ENCODE measurements around the gene TACC2. TPM values are rescaled to one million over a fixed set of nuclear protein-coding genes. Genes with fewer than 3 reads are reported as not detected.

Gene TACC2

DNA sequence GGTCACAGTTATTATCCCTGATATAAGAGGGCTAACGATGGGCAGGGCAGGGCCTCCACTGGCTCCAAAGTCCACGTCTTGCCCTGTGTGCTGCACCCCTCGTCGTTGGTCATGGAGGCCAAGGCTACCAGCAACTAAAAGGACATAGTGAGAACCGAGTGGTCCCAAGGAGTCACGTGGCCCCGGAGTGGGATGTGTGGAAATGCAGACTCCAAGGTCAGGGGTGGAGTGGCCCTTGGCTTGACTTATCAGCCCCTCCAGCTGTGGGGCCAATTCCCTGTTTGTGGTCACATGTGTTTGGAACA lies 312.8 kb downstream of the TACC2 start:
- Histone ChIP-seq H4K91ac (ENCODE audit: low read length) (no peak overlapping the region), H3K27me3 (ENCODE audit: control insufficient read depth in 1 of 2, insufficient read depth in 1 of 2, low read length in 2 of 2) (peaks cover 0 to 13% of the 10 kb centered on the region in 2 experiments), H3K4me3 (ENCODE audit: insufficient read depth in 1 of 2, low read depth in 1 of 2, low read length in 2 of 2) (no peak overlapping the region), H2BK15ac (ENCODE audit: low read depth, poor library complexity, severe bottlenecking) (no peak overlapping the region), H3K27ac (ENCODE audit: low read length, poor library complexity, severe bottlenecking) (no peak overlapping the region), H4K8ac (ENCODE audit: low read length) (no peak overlapping the region), H2AK5ac (ENCODE audit: low read length, severe bottlenecking) (peak overlapping the region; percentile 14), H3K36me3 (ENCODE audit: control insufficient read depth in 1 of 2, insufficient read depth in 2 of 2, low read depth in 1 of 2, low read length in 2 of 2) (no peaks in the 10 kb centered on the region), H3K23ac (ENCODE audit: low read length in 2 of 2) (no peak overlapping the region), H3K4ac (ENCODE audit: low read depth in 1 of 2, low read length in 2 of 2) (no peak overlapping the region), H3K4me1 (ENCODE audit: control insufficient read depth, insufficient read depth, low read depth, low read length) (peaks cover 21% of the 10 kb centered on the region), H3K4me2 (ENCODE audit: low read length, poor library complexity, severe bottlenecking) (no peak overlapping the region), H3K79me1 (replicated peaks; ENCODE audit: low read length, poor library complexity, severe bottlenecking) (peaks cover 2% of the 10 kb centered on the region), H2BK120ac (ENCODE audit: low read depth, low read length) (no peak overlapping the region), H3K9me3 (ENCODE audit: control insufficient read depth, low read length) (peaks cover 3% of the 10 kb centered on the region), H3K18ac (ENCODE audit: low read depth in 1 of 2, low read length in 2 of 2) (peak overlapping the region in 1 of 2 experiments; percentile 4), H2BK12ac (ENCODE audit: low read length in 2 of 2) (no peak overlapping the region), H3K14ac (ENCODE audit: low read length in 2 of 2) (peak overlapping the region in 1 of 2 experiments; percentile 64), H3K9ac (ENCODE audit: low read length) (no peak overlapping the region), H2BK5ac (ENCODE audit: low read depth, low read length, poor library complexity, severe bottlenecking) (no peak overlapping the region), H2AFZ (ENCODE audit: low read depth, low read length) (no peak overlapping the region)
- WGBS = 96% methylated on average over 7 of the region's 7 CpGs
- no peak for DNase-seq

DNA sequence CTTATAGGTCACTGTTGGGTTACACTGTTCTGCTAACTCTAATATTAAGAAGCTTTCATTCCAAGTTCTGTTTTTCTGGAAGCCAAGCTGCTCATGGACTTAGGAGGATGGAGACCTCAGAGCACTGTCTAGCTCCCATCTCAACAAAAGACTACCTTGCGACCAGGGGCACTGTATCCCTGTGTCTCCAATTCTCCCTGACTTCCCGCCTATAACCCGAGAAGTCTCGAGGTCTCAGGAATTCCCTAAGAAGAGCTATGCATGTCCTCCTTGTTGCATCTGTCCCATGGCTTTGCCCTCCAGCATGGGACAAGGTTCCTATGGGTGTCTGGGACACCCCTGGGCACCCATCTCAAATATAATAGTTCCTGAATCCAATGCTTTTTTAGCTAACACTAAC lies 313.4 kb downstream of the TACC2 start:
- H2BK12ac ChIP-seq (ENCODE audit: low read length in 2 of 2) = no peak overlapping the region
- H4K91ac ChIP-seq (ENCODE audit: low read length) = no peak overlapping the region
- 90% methylated on average over 4 of the region's 4 CpGs for WGBS
- no peak overlapping the region for H4K8ac ChIP-seq (ENCODE audit: low read length)
- H2BK15ac ChIP-seq (ENCODE audit: low read depth, poor library complexity, severe bottlenecking) = no peak overlapping the region
- H3K14ac ChIP-seq (ENCODE audit: low read length in 2 of 2) = no peak overlapping the region
- H3K27me3 ChIP-seq (ENCODE audit: control insufficient read depth in 1 of 2, insufficient read depth in 1 of 2, low read length in 2 of 2) = peaks cover 0 to 7% of the 10 kb centered on the region in 2 experiments
- H3K4me2 ChIP-seq (ENCODE audit: low read length, poor library complexity, severe bottlenecking) = no peak overlapping the region
- no peak overlapping the region for H2BK120ac ChIP-seq (ENCODE audit: low read depth, low read length)
- peaks cover 22% of the 10 kb centered on the region for H3K4me1 ChIP-seq (ENCODE audit: control insufficient read depth, insufficient read depth, low read depth, low read length)
- no peak overlapping the region for H3K4ac ChIP-seq (ENCODE audit: low read depth in 1 of 2, low read length in 2 of 2)
- no peak overlapping the region for H3K27ac ChIP-seq (ENCODE audit: low read length, poor library complexity, severe bottlenecking)
- H3K9me3 ChIP-seq (ENCODE audit: control insufficient read depth, low read length) = peaks cover 3% of the 10 kb centered on the region
- no peak overlapping the region for H3K9ac ChIP-seq (ENCODE audit: low read length)
- H3K23ac ChIP-seq (ENCODE audit: low read length in 2 of 2) = no peak overlapping the region
- H3K18ac ChIP-seq (ENCODE audit: low read depth in 1 of 2, low read length in 2 of 2) = no peak overlapping the region
- H3K36me3 ChIP-seq (ENCODE audit: control insufficient read depth in 1 of 2, insufficient read depth in 2 of 2, low read depth in 1 of 2, low read length in 2 of 2) = no peaks in the 10 kb centered on the region
- no peak overlapping the region for H2AFZ ChIP-seq (ENCODE audit: low read depth, low read length)
- DNase-seq = no peak
- peaks cover 2% of the 10 kb centered on the region for H3K79me1 ChIP-seq (replicated peaks; ENCODE audit: low read length, poor library complexity, severe bottlenecking)
- peak overlapping the region; percentile 38 for H2AK5ac ChIP-seq (ENCODE audit: low read length, severe bottlenecking)
- no peak overlapping the region for H2BK5ac ChIP-seq (ENCODE audit: low read depth, low read length, poor library complexity, severe bottlenecking)
- no peak overlapping the region for H3K4me3 ChIP-seq (ENCODE audit: insufficient read depth in 1 of 2, low read depth in 1 of 2, low read length in 2 of 2)

GRCh38 chr10:122303271-122304053 lies 314.5 kb downstream of the TACC2 start:
- Histone ChIP-seq H2BK5ac (ENCODE audit: low read depth, low read length, poor library complexity, severe bottlenecking) (no peak overlapping the region), H2AFZ (ENCODE audit: low read depth, low read length) (no peak overlapping the region), H2BK15ac (ENCODE audit: low read depth, poor library complexity, severe bottlenecking) (no peak overlapping the region), H3K4me1 (ENCODE audit: control insufficient read depth, insufficient read depth, low read depth, low read length) (peaks cover 26% of the 10 kb centered on the region), H3K4me2 (ENCODE audit: low read length, poor library complexity, severe bottlenecking) (no peak overlapping the region), H3K27me3 (ENCODE audit: control insufficient read depth in 1 of 2, insufficient read depth in 1 of 2, low read length in 2 of 2) (peaks cover 0 to 1% of the 10 kb centered on the region in 2 experiments), H3K36me3 (ENCODE audit: control insufficient read depth in 1 of 2, insufficient read depth in 2 of 2, low read depth in 1 of 2, low read length in 2 of 2) (no peaks in the 10 kb centered on the region), H2BK12ac (ENCODE audit: low read length in 2 of 2) (no peak overlapping the region), H3K4me3 (ENCODE audit: insufficient read depth in 1 of 2, low read depth in 1 of 2, low read length in 2 of 2) (no peak overlapping the region), H3K9ac (ENCODE audit: low read length) (no peak overlapping the region), H3K4ac (ENCODE audit: low read depth in 1 of 2, low read length in 2 of 2) (no peak overlapping the region), H3K27ac (ENCODE audit: low read length, poor library complexity, severe bottlenecking) (no peak overlapping the region), H3K23ac (ENCODE audit: low read length in 2 of 2) (no peak overlapping the region), H2AK5ac (ENCODE audit: low read length, severe bottlenecking) (peak overlapping the region; percentile 61), H3K79me1 (replicated peaks; ENCODE audit: low read length, poor library complexity, severe bottlenecking) (peaks cover 2% of the 10 kb centered on the region), H3K14ac (ENCODE audit: low read length in 2 of 2) (no peak overlapping the region), H2BK120ac (ENCODE audit: low read depth, low read length) (no peak overlapping the region), H4K91ac (ENCODE audit: low read length) (no peak overlapping the region), H3K9me3 (ENCODE audit: control insufficient read depth, low read length) (peaks cover 3% of the 10 kb centered on the region), H4K8ac (ENCODE audit: low read length) (no peak overlapping the region), H3K18ac (ENCODE audit: low read depth in 1 of 2, low read length in 2 of 2) (no peak overlapping the region)
- no peak for DNase-seq
- 96% methylated on average over 5 of the region's 9 CpGs for WGBS

Small RNAs within 50 kb of the gene (small RNA-seq; reads per million reads assigned to genes)
- gene RF02219 (ENCODE audit: low read depth) = not detected

Data from mesenchymal stem cell (in vitro differentiated cells and primary cell).